Bronchial epithelial cell (primary cell): ENCODE results near the gene CFTR. TPM values are rescaled to one million over a fixed set of nuclear protein-coding genes. Genes with fewer than 3 reads are reported as not detected.

Experiments used
- DNase-seq: peaks from one replicate; pipeline ENCODE4 v3.0.0-alpha.2; 2010; ENCODE audit warnings: low read depth
- FAIRE-seq: peaks from 2 replicates; lab custom pipeline; 2011; peaks lifted over from hg19 to GRCh38; lab: Jason Lieb, UNC
- H3K27me3 ChIP-seq: 2 replicates; pipeline ENCODE4 v1.5.1; 2011; ENCODE audit warnings: low read length; ENCODE audit not compliant: control insufficient read depth, insufficient read depth
- H3K36me3 ChIP-seq: 2 replicates; pipeline ENCODE4 v1.5.1; 2011; ENCODE audit warnings: low read length; ENCODE audit not compliant: control insufficient read depth, insufficient read depth
- H3K4me3 ChIP-seq: 2 replicates; pipeline ENCODE4 v1.5.1; 2011; ENCODE audit warnings: mild to moderate bottlenecking, low read depth, low read length, control low read depth
- total RNA-seq: library from RNA; depleted of rRNA; stranded (reverse); fragments of >200 nt; gene quantifications from 2 replicates; pipeline ENCODE4 v1.2.1, GENCODE V29; 2014
- TF ChIP-seq, protein P1 (sequence below): IDR thresholded peaks from 2 replicates; pipeline ENCODE4 v1.5.1; 2011; ENCODE audit warnings: mild to moderate bottlenecking, moderate library complexity, low read length, control low read depth, inconsistent platforms; ENCODE audit not compliant: insufficient read depth, severe bottlenecking

CFTR gene
- total RNA-seq, 1 donor from 2014 or later: under 0.01 TPM

DNA sequence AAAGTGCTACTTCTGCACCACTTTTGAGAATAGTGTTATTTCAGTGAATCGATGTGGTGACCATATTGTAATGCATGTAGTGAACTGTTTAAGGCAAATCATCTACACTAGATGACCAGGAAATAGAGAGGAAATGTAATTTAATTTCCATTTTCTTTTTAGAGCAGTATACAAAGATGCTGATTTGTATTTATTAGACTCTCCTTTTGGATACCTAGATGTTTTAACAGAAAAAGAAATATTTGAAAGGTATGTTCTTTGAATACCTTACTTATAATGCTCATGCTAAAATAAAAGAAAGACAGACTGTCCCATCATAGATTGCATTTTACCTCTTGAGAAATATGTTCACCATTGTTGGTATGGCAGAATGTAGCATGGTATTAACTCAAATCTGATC is 110.4 kb downstream of the CFTR start:
- DNase-seq (no peak), FAIRE-seq (no peak)
- H3K36me3 ChIP-seq: no peaks in the 10 kb centered on the region
- no peak overlapping the region for H3K4me3 ChIP-seq
- TF ChIP-seq, protein P1, sequence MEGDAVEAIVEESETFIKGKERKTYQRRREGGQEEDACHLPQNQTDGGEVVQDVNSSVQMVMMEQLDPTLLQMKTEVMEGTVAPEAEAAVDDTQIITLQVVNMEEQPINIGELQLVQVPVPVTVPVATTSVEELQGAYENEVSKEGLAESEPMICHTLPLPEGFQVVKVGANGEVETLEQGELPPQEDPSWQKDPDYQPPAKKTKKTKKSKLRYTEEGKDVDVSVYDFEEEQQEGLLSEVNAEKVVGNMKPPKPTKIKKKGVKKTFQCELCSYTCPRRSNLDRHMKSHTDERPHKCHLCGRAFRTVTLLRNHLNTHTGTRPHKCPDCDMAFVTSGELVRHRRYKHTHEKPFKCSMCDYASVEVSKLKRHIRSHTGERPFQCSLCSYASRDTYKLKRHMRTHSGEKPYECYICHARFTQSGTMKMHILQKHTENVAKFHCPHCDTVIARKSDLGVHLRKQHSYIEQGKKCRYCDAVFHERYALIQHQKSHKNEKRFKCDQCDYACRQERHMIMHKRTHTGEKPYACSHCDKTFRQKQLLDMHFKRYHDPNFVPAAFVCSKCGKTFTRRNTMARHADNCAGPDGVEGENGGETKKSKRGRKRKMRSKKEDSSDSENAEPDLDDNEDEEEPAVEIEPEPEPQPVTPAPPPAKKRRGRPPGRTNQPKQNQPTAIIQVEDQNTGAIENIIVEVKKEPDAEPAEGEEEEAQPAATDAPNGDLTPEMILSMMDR: no peak
- no peaks in the 10 kb centered on the region for H3K27me3 ChIP-seq

DNA sequence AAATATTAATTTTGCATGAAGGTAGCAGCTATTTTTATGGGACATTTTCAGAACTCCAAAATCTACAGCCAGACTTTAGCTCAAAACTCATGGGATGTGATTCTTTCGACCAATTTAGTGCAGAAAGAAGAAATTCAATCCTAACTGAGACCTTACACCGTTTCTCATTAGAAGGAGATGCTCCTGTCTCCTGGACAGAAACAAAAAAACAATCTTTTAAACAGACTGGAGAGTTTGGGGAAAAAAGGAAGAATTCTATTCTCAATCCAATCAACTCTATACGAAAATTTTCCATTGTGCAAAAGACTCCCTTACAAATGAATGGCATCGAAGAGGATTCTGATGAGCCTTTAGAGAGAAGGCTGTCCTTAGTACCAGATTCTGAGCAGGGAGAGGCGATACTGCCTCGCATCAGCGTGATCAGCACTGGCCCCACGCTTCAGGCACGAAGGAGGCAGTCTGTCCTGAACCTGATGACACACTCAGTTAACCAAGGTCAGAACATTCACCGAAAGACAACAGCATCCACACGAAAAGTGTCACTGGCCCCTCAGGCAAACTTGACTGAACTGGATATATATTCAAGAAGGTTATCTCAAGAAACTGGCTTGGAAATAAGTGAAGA is 112.3 kb downstream of the CFTR start:
- Histone ChIP-seq H3K36me3 (no peaks in the 10 kb centered on the region), H3K4me3 (no peak overlapping the region), H3K27me3 (no peaks in the 10 kb centered on the region)
- no peak for DNase-seq
- TF ChIP-seq, protein P1: no peak
- no peak for FAIRE-seq

DNA sequence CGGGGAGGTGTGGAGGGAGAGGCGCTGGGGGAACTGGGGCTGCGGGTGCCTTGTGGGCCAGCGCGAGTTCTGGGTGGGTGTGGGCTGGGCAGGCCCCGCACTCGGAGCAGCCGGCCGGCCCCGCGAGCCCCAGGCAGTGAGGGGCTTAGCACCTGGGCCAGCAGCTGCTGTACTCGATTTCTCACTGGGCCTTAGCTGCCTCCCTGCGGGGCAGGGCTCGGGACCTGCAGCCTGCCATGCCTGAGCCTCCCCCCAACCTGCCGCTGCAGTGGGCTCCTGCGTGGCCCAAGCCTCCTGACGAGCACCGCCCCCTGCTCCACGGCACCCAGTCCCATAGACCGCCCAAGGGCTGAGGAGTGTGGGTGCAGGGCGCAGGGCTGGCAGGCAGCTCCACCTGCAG is 116.3 kb downstream of the CFTR start:
- Histone ChIP-seq H3K4me3 (no peak overlapping the region), H3K36me3 (no peaks in the 10 kb centered on the region), H3K27me3 (no peaks in the 10 kb centered on the region)
- TF ChIP-seq, protein P1: no peak
- FAIRE-seq: no peak
- no peak for DNase-seq

DNA sequence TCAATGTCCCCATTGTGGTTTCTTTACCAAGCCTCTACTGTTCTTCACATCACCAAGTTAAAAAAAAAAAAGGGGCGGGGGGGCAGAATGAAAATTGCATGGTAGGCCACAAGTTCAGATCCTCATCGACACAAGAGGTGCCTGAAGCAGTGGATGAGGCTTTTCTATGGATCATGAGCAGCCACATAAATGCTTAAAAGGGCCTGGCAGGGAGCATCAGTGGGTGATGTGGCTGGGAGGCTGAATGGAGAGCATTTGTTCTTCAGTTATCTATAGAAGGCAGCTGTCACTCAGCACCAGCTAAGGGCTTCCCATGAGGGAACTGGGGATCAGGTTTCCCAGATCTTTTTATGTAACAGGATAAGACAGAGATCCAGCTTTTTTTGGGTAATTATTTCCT is 117.9 kb downstream of the CFTR start:
- Histone ChIP-seq H3K4me3 (no peak overlapping the region), H3K36me3 (no peaks in the 10 kb centered on the region), H3K27me3 (no peaks in the 10 kb centered on the region)
- TF ChIP-seq, protein P1: no peak
- DNase-seq (no peak), FAIRE-seq (no peak)

DNA sequence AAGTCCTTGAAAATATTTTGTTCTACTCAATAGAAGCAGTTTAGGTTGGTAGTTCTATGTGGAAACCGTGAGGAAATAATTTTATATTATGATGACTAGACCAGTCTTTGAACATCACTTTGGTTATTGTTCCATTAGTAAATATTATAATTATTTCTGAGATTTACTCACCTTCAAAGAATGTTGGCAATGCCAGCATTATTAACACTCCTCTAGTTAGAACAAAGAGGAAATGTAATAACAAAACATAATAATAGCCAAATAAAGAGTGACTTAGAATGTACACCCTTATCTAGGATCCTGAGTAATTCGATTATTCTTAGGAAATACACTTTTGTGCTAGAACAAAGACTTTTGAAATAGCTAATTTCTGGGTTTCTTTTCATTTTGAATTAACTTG is 121.1 kb downstream of the CFTR start:
- Histone ChIP-seq H3K4me3 (no peak overlapping the region), H3K36me3 (no peaks in the 10 kb centered on the region), H3K27me3 (no peaks in the 10 kb centered on the region)
- TF ChIP-seq, protein P1: no peak
- DNase-seq (peak; percentile 67), FAIRE-seq (no peak)

DNA sequence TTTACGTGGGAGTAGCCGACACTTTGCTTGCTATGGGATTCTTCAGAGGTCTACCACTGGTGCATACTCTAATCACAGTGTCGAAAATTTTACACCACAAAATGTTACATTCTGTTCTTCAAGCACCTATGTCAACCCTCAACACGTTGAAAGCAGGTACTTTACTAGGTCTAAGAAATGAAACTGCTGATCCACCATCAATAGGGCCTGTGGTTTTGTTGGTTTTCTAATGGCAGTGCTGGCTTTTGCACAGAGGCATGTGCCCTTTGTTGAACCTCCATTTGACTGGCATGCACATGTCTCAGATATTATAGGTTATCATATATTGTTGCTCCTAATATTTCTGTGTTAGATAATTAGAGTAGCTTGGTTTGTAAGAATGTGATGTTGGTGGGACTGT is 123.8 kb downstream of the CFTR start:
- DNase-seq: no peak

More for the DNA sequence above, 123.8 kb downstream of the CFTR start:
- no peaks in the 10 kb centered on the region for H3K36me3 ChIP-seq
- no peaks in the 10 kb centered on the region for H3K27me3 ChIP-seq
- TF ChIP-seq, protein P1: no peak
- FAIRE-seq: no peak
- H3K4me3 ChIP-seq: no peak overlapping the region
